NT2/D1 (cell line): ENCODE measurements around the gene SGIP1.

Experiments
- YY1 ChIP-seq: IDR thresholded peaks from 2 replicates; pipeline ENCODE4 v1.6.1; 2011; ENCODE audit not compliant: insufficient read length, insufficient read depth
- ZNF274 ChIP-seq: IDR thresholded peaks from 2 replicates; pipeline ENCODE4 v1.6.1; 2011; ENCODE audit warnings: mild to moderate bottlenecking, low read depth, low read length

DNA sequence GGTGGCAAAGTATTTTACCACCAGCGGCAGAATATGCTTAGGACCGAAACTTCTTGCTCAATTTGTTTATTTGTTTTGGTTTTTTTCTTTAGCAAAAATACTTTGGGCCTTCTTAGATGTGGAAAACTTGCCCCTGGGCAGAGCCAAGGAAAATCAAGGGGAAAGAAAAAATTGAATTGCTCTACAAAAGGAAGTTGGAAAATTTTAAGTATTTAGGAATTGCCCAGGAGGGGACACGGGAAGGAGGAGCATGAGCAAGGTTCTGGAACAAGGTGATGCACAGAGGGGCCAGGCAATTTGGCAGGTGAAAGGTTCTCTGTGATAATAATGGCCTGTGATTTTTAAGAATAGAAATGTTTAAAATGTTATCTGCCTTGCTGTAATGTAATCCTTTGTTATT, 28.6 kb downstream of the SGIP1 start:
- TF ChIP-seq ZNF274 (no peak), YY1 (no peak)
